HEK293 (cell line): ENCODE measurements around the gene SNHG17.

Experiments used
- CTCF ChIP-seq: fragments of 450-650 bp; formaldehyde crosslinking; IDR thresholded peaks from 2 replicates; pipeline ENCODE4 v1.5.1; 2016; ENCODE audit warnings: missing biosample characterization, missing genetic modification characterization
- PRDM10 ChIP-seq: fragments of 450-650 bp; formaldehyde crosslinking; IDR thresholded peaks from 2 replicates; pipeline ENCODE4 v1.5.1; 2016; ENCODE audit warnings: missing biosample characterization, missing genetic modification characterization
- SP7 ChIP-seq: fragments of 450-650 bp; formaldehyde crosslinking; IDR thresholded peaks from 2 replicates; pipeline ENCODE4 v1.5.1; 2016; ENCODE audit warnings: missing biosample characterization, missing genetic modification characterization
- ZFP37 ChIP-seq: fragments of 450-650 bp; formaldehyde crosslinking; IDR thresholded peaks from 2 replicates; pipeline ENCODE4 v1.5.1; 2016; ENCODE audit warnings: missing biosample characterization, missing genetic modification characterization
- ZFP41 ChIP-seq: fragments of 450-650 bp; formaldehyde crosslinking; IDR thresholded peaks from 2 replicates; pipeline ENCODE4 v1.5.1; 2016; ENCODE audit warnings: missing biosample characterization, missing genetic modification characterization, borderline replicate concordance
- ZNF10 ChIP-seq: fragments of 450-650 bp; formaldehyde crosslinking; IDR thresholded peaks from 2 replicates; pipeline ENCODE4 v1.5.1; 2017; ENCODE audit warnings: missing biosample characterization, missing genetic modification characterization
- ZNF175 ChIP-seq: fragments of 450-650 bp; formaldehyde crosslinking; IDR thresholded peaks from 2 replicates; pipeline ENCODE4 v1.5.1; 2016; ENCODE audit warnings: missing biosample characterization, missing genetic modification characterization
- ZNF239 ChIP-seq: fragments of 450-650 bp; formaldehyde crosslinking; IDR thresholded peaks from 2 replicates; pipeline ENCODE4 v1.5.1; 2016; ENCODE audit warnings: missing biosample characterization, missing genetic modification characterization
- ZNF449 ChIP-seq: fragments of 450-650 bp; formaldehyde crosslinking; IDR thresholded peaks from 2 replicates; pipeline ENCODE4 v1.5.1; 2017; ENCODE audit warnings: missing biosample characterization, mild to moderate bottlenecking, missing genetic modification characterization, moderate library complexity
- ZNF510 ChIP-seq: fragments of 450-650 bp; formaldehyde crosslinking; IDR thresholded peaks from 2 replicates; pipeline ENCODE4 v1.5.1; 2018; ENCODE audit warnings: mild to moderate bottlenecking, missing genetic modification characterization, missing biosample characterization; ENCODE audit not compliant: insufficient replicate concordance
- ZNF596 ChIP-seq: fragments of 450-650 bp; IDR thresholded peaks from 2 replicates; pipeline ENCODE4 v1.5.0; 2018; ENCODE audit warnings: missing biosample characterization, mild to moderate bottlenecking, missing genetic modification characterization, moderate library complexity
- ZNF707 ChIP-seq: fragments of 450-650 bp; formaldehyde crosslinking; IDR thresholded peaks from 2 replicates; pipeline ENCODE4 v1.5.1; 2016; ENCODE audit warnings: missing biosample characterization, missing genetic modification characterization
- ZNF76 ChIP-seq: fragments of 450-650 bp; formaldehyde crosslinking; IDR thresholded peaks from 2 replicates; pipeline ENCODE4; 2016; ENCODE audit warnings: low read depth, missing biosample characterization, missing genetic modification characterization, borderline replicate concordance

- TF ChIP-seq PRDM10 (no peak), CTCF (tag by site-specific recombination) (no peak), ZFP37 (tag by site-specific recombination) (no peak), ZNF449 (tag by site-specific recombination) (no peak), ZNF510 (no peak), ZNF596 (no peak), ZNF239 (no peak), ZFP41 (no peak), ZNF10 (no peak), ZNF76 (no peak), SP7 (tag by site-specific recombination) (no peak), ZNF707 (no peak), ZNF175 (no peak)
These were observed 20.2 kb downstream of the SNHG17 start for GRCh38 chr20:38414769-38415450.
